Calu3 (cell line): ENCODE data around the gene ZNF496. TPM values are rescaled to one million over a fixed set of nuclear protein-coding genes. Genes with fewer than 3 reads are reported as not detected.

Source experiments
- BruUV-seq: library from RNA; stranded (reverse); fragments of 400-500 nt; replicated peaks from 2 replicates; lab custom pipeline; 2021; lab: Mats Ljungman, UMichigan
- CTCF ChIA-PET: fragments of 300-600 bp; sonication (Branson Sonifier 250); formaldehyde crosslinking; loops from one replicate; lab custom pipeline; 2022; ENCODE audit warnings: antibody characterized with exemption; lab: Charles Lee
- DNase-seq: peaks from one replicate; pipeline ENCODE4 v3.0.0; 2022
- H3K27ac Mint-ChIP-seq: one replicate; pipeline ENCODE4 v1.8.0; 2022; ENCODE audit warnings: mixed read lengths; ENCODE audit not compliant: unreplicated experiment
- H3K27me3 Mint-ChIP-seq: one replicate; pipeline ENCODE4 v1.8.0; 2022; ENCODE audit warnings: mixed read lengths; ENCODE audit not compliant: unreplicated experiment
- H3K36me3 Mint-ChIP-seq: one replicate; pipeline ENCODE4 v1.8.0; 2022; ENCODE audit warnings: mild to moderate bottlenecking, moderate library complexity, mixed read lengths; ENCODE audit not compliant: insufficient read depth, unreplicated experiment
- H3K4me1 Mint-ChIP-seq: one replicate; pipeline ENCODE4 v1.8.0; 2022; ENCODE audit warnings: mild to moderate bottlenecking, low read depth, mixed read lengths; ENCODE audit not compliant: unreplicated experiment
- H3K4me3 Mint-ChIP-seq: one replicate; pipeline ENCODE4 v1.8.0; 2022; ENCODE audit warnings: mild to moderate bottlenecking, low read depth, moderate library complexity, mixed read lengths; ENCODE audit not compliant: unreplicated experiment
- H3K9me3 Mint-ChIP-seq: one replicate; pipeline ENCODE4 v1.8.0; 2022; ENCODE audit warnings: low read depth, mixed read lengths; ENCODE audit not compliant: unreplicated experiment
- intact Hi-C: fragments of 100-400 bp; cut with micrococcal nuclease; formaldehyde crosslinking; loops from one replicate; pipeline ENCODE4 v1.10.0; 2022; ENCODE audit not compliant: unreplicated experiment
- total RNA-seq: library from RNA; stranded (reverse); gene quantifications from 2 replicates; pipeline ENCODE4 v1.2.3, GENCODE V29; 2022
- TF ChIP-seq, protein P1 (sequence below): fragments of 200-600 bp; IDR thresholded peaks from one replicate; pipeline ENCODE4 v1.8.0; 2022; ENCODE audit warnings: antibody characterized with exemption; ENCODE audit not compliant: unreplicated experiment

The ZNF496 gene
- total RNA-seq, 1 experiment from 2014 or later = 36.9 TPM

DNA sequence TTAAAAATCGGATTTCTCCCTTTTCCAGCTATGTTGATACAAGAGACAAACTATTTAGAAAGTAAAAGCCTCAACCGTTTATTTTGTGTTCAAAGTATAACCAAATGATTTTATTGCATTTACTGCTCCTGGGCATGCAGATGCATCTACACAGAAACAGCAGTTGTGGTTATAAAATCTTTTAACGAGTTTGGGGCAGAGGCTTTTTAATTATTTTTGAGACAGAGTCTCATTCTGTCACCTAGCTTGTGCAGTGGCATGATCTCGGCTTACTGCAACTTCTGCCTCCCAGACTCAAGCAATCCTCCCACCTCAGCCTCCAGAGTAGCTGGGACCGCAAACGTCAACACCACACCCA, 33.6 kb downstream of the ZNF496 start:
- Mint-ChIP-seq H3K9me3 (peaks cover 5% of the 10 kb centered on the region), H3K27ac (no peak overlapping the region), H3K4me3 (no peak overlapping the region), H3K36me3 (peaks cover 14% of the 10 kb centered on the region), H3K27me3 (no peaks in the 10 kb centered on the region), H3K4me1 (no peaks in the 10 kb centered on the region)
- TF ChIP-seq, protein P1, sequence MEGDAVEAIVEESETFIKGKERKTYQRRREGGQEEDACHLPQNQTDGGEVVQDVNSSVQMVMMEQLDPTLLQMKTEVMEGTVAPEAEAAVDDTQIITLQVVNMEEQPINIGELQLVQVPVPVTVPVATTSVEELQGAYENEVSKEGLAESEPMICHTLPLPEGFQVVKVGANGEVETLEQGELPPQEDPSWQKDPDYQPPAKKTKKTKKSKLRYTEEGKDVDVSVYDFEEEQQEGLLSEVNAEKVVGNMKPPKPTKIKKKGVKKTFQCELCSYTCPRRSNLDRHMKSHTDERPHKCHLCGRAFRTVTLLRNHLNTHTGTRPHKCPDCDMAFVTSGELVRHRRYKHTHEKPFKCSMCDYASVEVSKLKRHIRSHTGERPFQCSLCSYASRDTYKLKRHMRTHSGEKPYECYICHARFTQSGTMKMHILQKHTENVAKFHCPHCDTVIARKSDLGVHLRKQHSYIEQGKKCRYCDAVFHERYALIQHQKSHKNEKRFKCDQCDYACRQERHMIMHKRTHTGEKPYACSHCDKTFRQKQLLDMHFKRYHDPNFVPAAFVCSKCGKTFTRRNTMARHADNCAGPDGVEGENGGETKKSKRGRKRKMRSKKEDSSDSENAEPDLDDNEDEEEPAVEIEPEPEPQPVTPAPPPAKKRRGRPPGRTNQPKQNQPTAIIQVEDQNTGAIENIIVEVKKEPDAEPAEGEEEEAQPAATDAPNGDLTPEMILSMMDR = no peak
- CTCF ChIA-PET = no interaction called here
- DNase-seq = no peak
- intact Hi-C loops = no loop called here
- no TSS peak for BruUV-seq

DNA sequence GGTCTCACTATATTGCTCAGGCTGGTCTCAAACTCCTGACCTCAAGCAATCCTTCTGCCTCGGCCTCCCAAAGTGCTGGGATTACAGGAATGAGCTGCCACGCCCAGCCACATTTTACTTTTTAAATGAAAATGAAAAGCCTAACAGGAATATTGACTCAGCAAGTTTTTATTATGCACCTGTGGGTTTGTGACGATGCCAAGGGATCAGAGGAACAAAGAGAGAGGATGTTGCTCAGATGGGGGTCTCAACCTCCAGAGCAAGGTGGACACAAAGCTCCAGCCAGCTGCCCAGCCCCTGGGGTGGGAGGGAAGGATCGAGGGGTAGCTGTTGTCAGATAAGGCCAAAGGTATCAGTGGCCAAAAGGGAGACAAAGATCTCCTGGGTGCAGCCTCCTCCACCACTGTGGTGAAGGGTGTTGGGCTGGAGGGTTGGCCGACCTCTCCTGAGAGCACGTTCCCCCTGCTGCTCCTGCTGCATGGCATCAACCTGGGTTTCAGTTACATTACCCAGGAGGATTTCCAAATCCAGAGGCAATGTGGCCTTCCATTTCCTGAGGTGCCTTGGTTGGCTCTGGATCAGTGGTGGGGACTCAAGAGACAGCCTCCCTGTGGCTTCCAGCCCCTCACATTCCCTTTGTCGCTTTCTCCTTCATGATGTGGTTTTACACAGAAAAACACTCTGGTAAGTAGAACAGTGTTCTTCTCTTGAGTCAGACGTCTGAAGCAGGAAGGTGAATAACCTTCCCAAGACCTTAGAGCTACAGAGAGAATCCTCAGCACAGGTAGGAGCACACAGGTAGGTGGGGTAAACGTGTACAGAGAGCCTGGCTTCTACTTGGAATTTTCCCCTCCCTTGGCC, 34.2 kb downstream of the ZNF496 start:
- CTCF ChIA-PET = no interaction called here
- TF ChIP-seq, protein P1 = no peak
- Mint-ChIP-seq H3K36me3 (peaks cover 8% of the 10 kb centered on the region), H3K4me3 (no peak overlapping the region), H3K4me1 (no peaks in the 10 kb centered on the region), H3K27me3 (no peaks in the 10 kb centered on the region), H3K9me3 (peaks cover 2% of the 10 kb centered on the region), H3K27ac (no peak overlapping the region)
- intact Hi-C loops = no loop called here
- DNase-seq = no peak
- BruUV-seq = no TSS peak

DNA sequence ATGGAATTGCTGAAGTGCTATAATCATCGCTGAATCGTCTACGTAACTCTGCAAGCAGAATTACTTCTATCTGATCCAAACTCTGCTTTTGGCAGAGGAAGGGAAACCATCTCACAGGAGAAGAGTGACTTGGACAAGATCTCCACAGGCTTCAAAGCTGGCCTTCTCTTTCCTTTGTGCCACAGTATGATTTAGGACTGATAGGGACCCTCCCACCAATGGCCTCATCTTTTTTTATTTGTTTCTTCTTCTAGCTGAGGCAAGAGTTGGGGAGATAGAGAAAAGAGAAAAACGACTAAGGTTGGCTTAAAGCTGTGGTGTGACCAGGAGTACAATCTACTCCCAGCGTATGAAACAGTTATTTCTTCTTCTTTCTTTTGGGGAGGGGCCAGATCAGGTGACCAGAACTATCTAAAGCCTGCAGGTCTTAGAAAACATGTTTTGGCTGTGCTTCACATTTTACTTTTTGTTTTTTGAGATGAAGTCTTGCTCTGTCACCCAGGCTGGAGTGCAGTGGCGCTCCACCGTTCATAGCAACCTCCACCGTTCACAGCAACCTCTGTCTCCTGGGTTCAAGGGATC, 35.0 kb downstream of the ZNF496 start:
- Mint-ChIP-seq H3K9me3 (peaks cover 2% of the 10 kb centered on the region), H3K36me3 (peaks cover 8% of the 10 kb centered on the region), H3K27me3 (no peaks in the 10 kb centered on the region), H3K4me3 (no peak overlapping the region), H3K27ac (no peak overlapping the region), H3K4me1 (no peaks in the 10 kb centered on the region)
- no peak for DNase-seq
- CTCF ChIA-PET = no interaction called here
- intact Hi-C loops = no loop called here
- TF ChIP-seq, protein P1 = no peak
- no TSS peak for BruUV-seq

DNA sequence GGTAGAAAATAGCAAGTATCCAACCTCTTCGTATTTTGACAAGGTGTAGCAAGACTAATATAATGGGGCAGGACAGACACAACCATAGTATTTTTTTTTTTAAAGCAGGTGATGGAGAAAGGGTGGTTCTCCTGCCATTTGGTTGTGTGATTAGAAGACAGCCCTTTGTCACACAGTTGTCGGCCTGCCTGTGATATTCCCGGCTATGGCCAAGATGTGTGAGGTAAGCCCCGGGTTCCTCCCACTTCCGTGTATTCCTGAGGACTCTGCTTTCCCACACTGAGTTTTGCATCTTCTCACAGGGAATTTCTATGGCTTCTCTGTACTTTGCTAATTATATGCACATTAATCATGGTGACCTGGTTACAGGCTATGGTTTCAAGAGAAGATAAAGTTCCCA, 35.9 kb downstream of the ZNF496 start:
- TF ChIP-seq, protein P1 = no peak
- Mint-ChIP-seq H3K4me3 (no peak overlapping the region), H3K4me1 (no peaks in the 10 kb centered on the region), H3K27ac (no peak overlapping the region), H3K27me3 (no peaks in the 10 kb centered on the region), H3K9me3 (peaks cover 2% of the 10 kb centered on the region), H3K36me3 (peaks cover 8% of the 10 kb centered on the region)
- intact Hi-C loops = no loop called here
- BruUV-seq = no TSS peak
- no peak for DNase-seq
- CTCF ChIA-PET = no interaction called here
